Astrocyte of the cerebellum (primary cell): ENCODE measurements around the gene GRIN2A.

ENCODE experiments used
- DNase-seq: peaks from one replicate; pipeline ENCODE4 v3.0.0-alpha.2; 2011; ENCODE audit warnings: low read depth
- H3K4me3 ChIP-seq: 2 replicates; pipeline ENCODE4 v1.5.1; 2011; ENCODE audit warnings: mild to moderate bottlenecking, low read depth, low read length, moderate library complexity
- CTCF ChIP-seq: IDR thresholded peaks from 2 replicates; pipeline ENCODE4 v1.5.1; 2012; ENCODE audit warnings: low read length, low read depth, moderate library complexity, mild to moderate bottlenecking; ENCODE audit errors: missing control alignments
- in situ Hi-C: cut with HindIII; loops from 2 replicates; pipeline ENCODE4 v1.10.0; 2017; ENCODE audit warnings: low sequenced_read_pairs

GRIN2A gene

GRCh38 chr16:9847146-9847545, 335.1 kb downstream of the GRIN2A start:
- in situ Hi-C loops: no loop called here
- no peak for TF ChIP-seq CTCF
- DNase-seq: no peak
- H3K4me3 ChIP-seq: no peak overlapping the region

GRCh38 chr16:9846362-9847099, 335.7 kb downstream of the GRIN2A start:
- no peak for TF ChIP-seq CTCF
- in situ Hi-C loops: no loop called here
- H3K4me3 ChIP-seq: no peak overlapping the region
- DNase-seq: no peak

GRCh38 chr16:9845661-9846361, 336.4 kb downstream of the GRIN2A start:
- TF ChIP-seq CTCF: no peak
- no peak overlapping the region for H3K4me3 ChIP-seq
- no peak for DNase-seq
- in situ Hi-C loops: no loop called here

- no peak for DNase-seq
- TF ChIP-seq CTCF: no peak
- H3K4me3 ChIP-seq: no peak overlapping the region
- in situ Hi-C loops: no loop called here
Observed at GRCh38 chr16:9844361-9844760, 337.9 kb downstream of the GRIN2A start.

GRCh38 chr16:9843424-9844018, 338.7 kb downstream of the GRIN2A start:
- no peak for DNase-seq
- no peak overlapping the region for H3K4me3 ChIP-seq
- in situ Hi-C loops: no loop called here
- TF ChIP-seq CTCF: no peak

GRCh38 chr16:9840761-9841665, 341.2 kb downstream of the GRIN2A start:
- in situ Hi-C loops: no loop called here
- TF ChIP-seq CTCF: no peak
- no peak for DNase-seq
- H3K4me3 ChIP-seq: no peak overlapping the region
